Transverse colon (tissue), 3 donors: ENCODE results near the gene RGSL1.

Experiments used
- EP300 ChIP-seq: sonication (generic); formaldehyde crosslinking; IDR thresholded peaks from one replicate; pipeline ENCODE4 v1.6.1; 2017; ENCODE audit warnings: antibody characterized with exemption, low read depth
- POLR2AphosphoS5 ChIP-seq, 3 donors: sonication (generic); formaldehyde crosslinking; IDR thresholded peaks; one replicate each; pipeline ENCODE4 v1.6.1; 2016; ENCODE audit warnings: antibody characterized with exemption in 3 of 3

DNA sequence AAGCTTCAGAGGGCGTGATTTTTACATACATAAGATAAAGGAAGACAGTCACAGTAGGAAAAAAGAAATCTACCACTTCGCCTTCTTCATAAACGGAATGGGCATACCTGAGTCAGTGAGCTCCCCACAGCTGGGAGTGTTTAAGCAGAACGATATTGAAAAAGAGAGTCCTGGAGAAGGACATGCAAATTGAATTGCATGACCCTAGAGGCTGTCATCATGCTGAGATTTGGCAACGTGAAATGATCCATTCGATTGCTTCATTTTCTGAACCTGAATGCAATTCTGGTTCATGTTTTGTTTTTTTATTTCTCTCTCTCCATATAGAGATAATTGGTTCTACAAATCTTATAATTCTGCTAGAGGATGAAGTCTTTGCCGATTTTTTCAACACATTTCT, 3.7 kb downstream of the RGSL1 start:
- TF ChIP-seq EP300 (no peak), POLR2AphosphoS5 (IDR thresholded peaks at IDR 0.05) (no peak)
